Measurements from ENCODE around the gene SSX4B.
A peak's percentile ranks its signal among the peaks of the same experiment; 100 is the strongest.
"Not testable (repeated sequence)": the region's sequence is repeated elsewhere in the genome, so short reads cannot be mapped to it uniquely, and the experiment has no call there.

Gene SSX4B

GRCh38 chrX:48450076-48450475 lies 38.3 kb upstream of the SSX4B start:
- no peak for TF ChIP-seq CTCF (conservative IDR thresholded peaks at IDR 0.05; ENCODE audit: low read depth, low read length)
- H3K4me3 ChIP-seq (ENCODE audit: low read length), result no peak overlapping the region
- DNase-seq (ENCODE audit: low read depth), result no peak

DNA sequence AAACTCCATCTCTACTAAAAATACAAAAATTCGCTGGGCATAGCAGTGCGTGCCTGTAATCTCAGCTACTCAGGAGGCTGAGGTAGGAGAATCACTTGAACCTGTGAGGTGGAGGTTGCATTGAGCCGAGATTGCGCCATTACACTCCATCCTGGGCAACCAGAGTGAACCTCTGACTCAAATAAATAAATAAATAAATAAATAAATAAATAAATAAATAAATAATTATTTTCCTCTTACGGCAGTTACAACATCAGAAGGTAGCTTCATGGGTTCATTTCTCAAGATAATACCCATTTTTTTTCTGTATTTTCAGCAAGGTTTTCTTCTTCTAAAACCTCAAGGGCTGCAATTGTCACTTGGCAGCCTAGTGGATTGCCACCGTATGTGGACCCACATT lies 35.4 kb upstream of the SSX4B start:
- DNase-seq (ENCODE audit: low read depth); H3K4me3 ChIP-seq (ENCODE audit: low read length): not testable (repeated sequence)

- not testable (repeated sequence) for DNase-seq (ENCODE audit: low read depth); H3K4me3 ChIP-seq (ENCODE audit: low read length)
Measured at GRCh38 chrX:48433713-48434112, 22.0 kb upstream of the SSX4B start.

GRCh38 chrX:48430166-48430565 lies 18.4 kb upstream of the SSX4B start:
- not testable (repeated sequence) for H3K4me3 ChIP-seq (ENCODE audit: low read length); DNase-seq (ENCODE audit: low read depth)

- TF ChIP-seq CTCF (conservative IDR thresholded peaks at IDR 0.05; ENCODE audit: low read depth, low read length), result peak; percentile 6
- not testable (repeated sequence) for DNase-seq (ENCODE audit: low read depth); H3K4me3 ChIP-seq (ENCODE audit: low read length)
Measured at GRCh38 chrX:48429606-48430005, 17.8 kb upstream of the SSX4B start.

DNA sequence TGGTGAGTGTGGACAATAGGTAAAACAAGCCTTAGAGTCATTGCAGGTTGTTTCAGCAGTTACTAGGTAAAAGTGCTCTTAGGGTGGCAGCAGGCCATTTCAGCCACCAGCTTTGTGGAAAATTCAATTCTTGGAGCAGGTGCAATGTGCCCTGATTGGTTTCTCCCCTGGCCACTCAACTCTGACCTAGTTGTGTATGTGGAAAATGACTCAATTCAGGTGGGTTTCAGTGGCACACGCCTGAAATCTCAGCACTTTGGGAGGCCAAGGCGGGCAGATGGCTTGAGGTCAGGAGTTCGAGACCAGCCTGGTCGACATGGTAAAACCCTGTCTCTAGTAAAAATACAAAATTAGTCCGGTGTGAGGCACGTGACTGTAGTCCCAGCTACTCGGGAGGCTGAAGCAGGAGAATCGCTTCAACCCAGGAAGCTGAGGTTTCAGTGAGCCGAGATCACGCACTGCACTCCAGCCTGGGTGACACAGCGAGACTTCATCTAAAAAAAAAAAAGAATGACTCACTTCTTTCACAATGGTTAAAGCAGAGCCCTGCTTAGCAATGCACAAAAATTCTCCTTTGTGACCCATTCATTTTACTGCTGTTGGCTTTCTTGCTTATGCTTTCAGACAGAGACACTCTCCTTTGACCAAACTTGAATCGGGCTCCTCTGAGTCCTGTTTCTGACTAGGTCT lies 15.4 kb upstream of the SSX4B start:
- H3K4me3 ChIP-seq (ENCODE audit: low read length), result not testable (repeated sequence)

GRCh38 chrX:48397825-48398224 lies 13.9 kb downstream of the SSX4B start:
- H3K4me3 ChIP-seq (ENCODE audit: low read length); DNase-seq (ENCODE audit: low read depth): not testable (repeated sequence)

More for the DNA sequence above, 15.4 kb upstream of the SSX4B start:
- DNase-seq (ENCODE audit: low read depth), result not testable (repeated sequence)

DNA sequence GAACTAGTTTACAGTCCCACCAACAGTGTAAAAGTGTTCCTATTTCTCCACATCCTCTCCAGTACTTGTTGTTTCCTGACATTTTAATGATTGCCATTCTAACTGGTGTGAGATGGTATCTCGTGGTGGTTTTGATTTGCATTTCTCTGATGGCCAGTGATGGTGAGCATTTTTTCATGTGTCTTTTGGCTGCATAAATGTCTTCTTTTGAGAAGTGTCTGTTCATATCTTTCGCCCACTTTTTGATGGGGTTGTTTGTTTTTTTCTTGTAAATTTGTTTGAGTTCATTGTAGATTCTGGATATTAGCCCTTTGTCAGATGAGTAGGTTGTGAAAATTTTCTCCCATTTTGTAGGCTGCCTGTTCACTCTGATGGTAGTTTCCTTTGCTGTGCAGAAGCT lies 14.8 kb downstream of the SSX4B start:
- DNase-seq (ENCODE audit: low read depth); H3K4me3 ChIP-seq (ENCODE audit: low read length): not testable (repeated sequence)

DNA sequence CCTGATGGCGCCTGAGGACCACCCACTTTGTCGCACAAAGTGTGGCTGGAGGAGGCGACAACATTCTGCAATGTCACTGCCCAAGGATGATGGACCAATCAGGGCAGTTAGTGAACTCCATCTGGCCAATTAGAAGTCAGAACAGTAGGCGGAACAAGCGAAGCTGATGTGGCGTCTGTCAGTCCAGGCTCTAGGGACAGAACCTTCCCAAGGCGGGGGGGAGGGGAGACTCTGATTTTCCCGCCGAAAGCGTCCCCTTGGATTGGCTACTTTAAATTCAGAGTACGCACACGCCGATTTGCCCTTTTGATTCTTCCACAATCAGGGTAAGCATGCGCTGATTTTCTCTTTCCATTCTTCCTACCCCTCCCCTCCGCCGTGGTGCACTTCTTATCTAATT lies 28.5 kb downstream of the SSX4B start, which contains the start of gene SSX4:
Gene SSX4, plus strand, starts transcription at position 301 of the 400 bp plus-strand sequence. CDS start 515 bp downstream, outside the sequence.
- not testable (repeated sequence) for H3K4me3 ChIP-seq (ENCODE audit: low read length); DNase-seq (ENCODE audit: low read depth)

GRCh38 chrX:48370408-48370807 lies 41.4 kb downstream of the SSX4B start:
- not testable (repeated sequence) for DNase-seq (ENCODE audit: low read depth); H3K4me3 ChIP-seq (ENCODE audit: low read length)

GRCh38 chrX:48367717-48368408 lies 43.9 kb downstream of the SSX4B start:
- not testable (repeated sequence) for DNase-seq (ENCODE audit: low read depth); H3K4me3 ChIP-seq (ENCODE audit: low read length)

DNA sequence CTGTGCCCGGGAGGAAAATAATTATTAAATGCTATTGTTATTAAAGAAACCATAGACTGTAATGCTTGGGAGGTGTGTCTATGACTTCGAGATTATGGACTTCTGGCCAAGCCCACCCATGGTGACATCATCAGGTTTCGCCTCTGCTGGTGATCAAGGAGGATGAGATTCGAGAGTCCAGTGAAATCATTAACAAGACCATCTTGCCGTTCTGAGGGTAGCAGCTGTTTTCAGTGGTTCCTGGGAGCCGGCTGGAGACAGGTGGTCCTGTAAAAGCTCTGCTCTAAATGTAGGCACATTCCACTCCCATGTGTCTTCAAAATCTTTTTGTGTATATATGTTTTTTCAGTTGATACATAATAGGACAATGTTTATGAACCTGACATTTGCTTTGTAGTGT lies 52.5 kb downstream of the SSX4B start:
- not testable (repeated sequence) for DNase-seq (ENCODE audit: low read depth); H3K4me3 ChIP-seq (ENCODE audit: low read length)

- no peak overlapping the region for H3K4me3 ChIP-seq (ENCODE audit: low read length)
- TF ChIP-seq CTCF (conservative IDR thresholded peaks at IDR 0.05; ENCODE audit: low read depth, low read length), result no peak
- DNase-seq (ENCODE audit: low read depth), result no peak
Measured at GRCh38 chrX:48357681-48358080, 54.1 kb downstream of the SSX4B start.

GRCh38 chrX:48356315-48357094 lies 55.3 kb downstream of the SSX4B start, which contains the start of gene SSX3:
TSS of gene SSX3 (minus strand) at chrX:48356703. CDS start at chrX:48355249, 1,454 bp downstream.
- not testable (repeated sequence) for DNase-seq (ENCODE audit: low read depth); H3K4me3 ChIP-seq (ENCODE audit: low read length)

Measured in retinal pigment epithelial cell (primary cell).